ENCODE measurements around the gene STK35.
A peak's percentile ranks its signal among the peaks of the same experiment; 100 is the strongest.

STK35 gene

GRCh38 chr20:2101057-2101864, at the start of gene STK35:
Gene STK35, plus strand, starts transcription at chr20:2101827. Its CDS starts 55 bp downstream, at chr20:2101882.
- no peak for DNase-seq (ENCODE audit: low read depth)
- TF ChIP-seq CTCF (IDR thresholded peaks at IDR 0.05; ENCODE audit: low read depth, low read length, missing control alignments), result no peak
- peak within 1 kb of the TSS; percentile 93 for H3K4me3 ChIP-seq (ENCODE audit: low read depth, low read length)
- in situ Hi-C loops (cut with HindIII; ENCODE audit: low sequenced_read_pairs), result no loop called here

GRCh38 chr20:2051946-2052345, 49.7 kb upstream of the STK35 start:
- in situ Hi-C loops (cut with HindIII; ENCODE audit: low sequenced_read_pairs), result no loop called here

GRCh38 chr20:2052741-2053140, 48.9 kb upstream of the STK35 start:
- H3K4me3 ChIP-seq (ENCODE audit: low read depth, low read length), result no peak overlapping the region
- DNase-seq (ENCODE audit: low read depth), result no peak
- no peak for TF ChIP-seq CTCF (IDR thresholded peaks at IDR 0.05; ENCODE audit: low read depth, low read length, missing control alignments)
- in situ Hi-C loops (cut with HindIII; ENCODE audit: low sequenced_read_pairs), result no loop called here

More at GRCh38 chr20:2051946-2052345, 49.7 kb upstream of the STK35 start:
- TF ChIP-seq CTCF (IDR thresholded peaks at IDR 0.05; ENCODE audit: low read depth, low read length, missing control alignments), result no peak
- H3K4me3 ChIP-seq (ENCODE audit: low read depth, low read length), result no peak overlapping the region
- no peak for DNase-seq (ENCODE audit: low read depth)

- DNase-seq (ENCODE audit: low read depth), result no peak
- no peak for TF ChIP-seq CTCF (IDR thresholded peaks at IDR 0.05; ENCODE audit: low read depth, low read length, missing control alignments)
- in situ Hi-C loops (cut with HindIII; ENCODE audit: low sequenced_read_pairs), result no loop called here
- no peak overlapping the region for H3K4me3 ChIP-seq (ENCODE audit: low read depth, low read length)
These were observed 48.0 kb upstream of the STK35 start for GRCh38 chr20:2053615-2054014.

GRCh38 chr20:2054911-2055310, 46.7 kb upstream of the STK35 start:
- no peak overlapping the region for H3K4me3 ChIP-seq (ENCODE audit: low read depth, low read length)
- in situ Hi-C loops (cut with HindIII; ENCODE audit: low sequenced_read_pairs), result no loop called here
- no peak for TF ChIP-seq CTCF (IDR thresholded peaks at IDR 0.05; ENCODE audit: low read depth, low read length, missing control alignments)
- DNase-seq (ENCODE audit: low read depth), result no peak

GRCh38 chr20:2059411-2059810, 42.2 kb upstream of the STK35 start:
- no peak overlapping the region for H3K4me3 ChIP-seq (ENCODE audit: low read depth, low read length)
- in situ Hi-C loops (cut with HindIII; ENCODE audit: low sequenced_read_pairs), result no loop called here
- DNase-seq (ENCODE audit: low read depth), result no peak
- no peak for TF ChIP-seq CTCF (IDR thresholded peaks at IDR 0.05; ENCODE audit: low read depth, low read length, missing control alignments)

All from astrocyte of the cerebellum (primary cell).